Gastroesophageal sphincter (tissue), 4 donors: ENCODE data around the gene DUS1L. TPM values are rescaled to one million over a fixed set of nuclear protein-coding genes. Genes with fewer than 3 reads are reported as not detected.
A peak's percentile ranks its signal among the peaks of the same experiment; 100 is the strongest.

ENCODE experiments used
- ATAC-seq: fragments of 150-250 bp; one replicate; pipeline ENCODE4 v1.9.1; 2016; ENCODE audit warnings: mild to moderate bottlenecking, moderate library complexity
- H3K27ac ChIP-seq, 4 donors: fragments of 200-600 bp; sonication (generic) in 3 of 4; 1 replicate in 3 of 4; 2 replicates in 1 of 4; pipeline ENCODE4 v1.5.1; 2016 to 2019
- H3K27me3 ChIP-seq: fragments of 200-600 bp; sonication (generic); one replicate; pipeline ENCODE4 v1.5.1; 2019
- H3K36me3 ChIP-seq, 2 donors: fragments of 200-600 bp; sonication (generic); one replicate each; pipeline ENCODE4 v1.5.1; 2019; ENCODE audit warnings: control low read depth in 1 of 2
- H3K4me1 ChIP-seq, 3 donors: fragments of 200-600 bp; sonication (generic); 1 replicate in 2 of 3; 2 replicates in 1 of 3; pipeline ENCODE4 v1.5.1; 2016 to 2019; ENCODE audit warnings: control low read depth in 2 of 3
- H3K4me3 ChIP-seq, 2 donors: fragments of 200-600 bp; sonication (generic); one replicate each; pipeline ENCODE4 v1.5.1; 2019; ENCODE audit warnings: mild to moderate bottlenecking in 1 of 2, moderate library complexity in 1 of 2
- H3K9me3 ChIP-seq, 3 donors: fragments of 200-600 bp; sonication (generic); one replicate each; pipeline ENCODE4 v1.5.1; 2017 to 2019; ENCODE audit warnings: control low read depth in 2 of 3
- CTCF ChIP-seq, 4 experiments: fragments of 200-600 bp in 2 of 4; fragments of 450-650 bp in 2 of 4; sonication (generic) in 1 of 4; IDR thresholded peaks; one replicate each; pipeline ENCODE4 v1.5.1; 2017 to 2019; ENCODE audit warnings: antibody characterized with exemption in 4 of 4, mild to moderate bottlenecking in 2 of 4, moderate library complexity in 2 of 4
- EP300 ChIP-seq: sonication (generic); formaldehyde crosslinking; IDR thresholded peaks from one replicate; pipeline ENCODE4 v1.6.1; 2017; ENCODE audit warnings: antibody characterized with exemption, mild to moderate bottlenecking
- POLR2A ChIP-seq, 2 donors: fragments of 450-650 bp; IDR thresholded peaks; one replicate each; pipeline ENCODE4 v1.6.1; 2017; ENCODE audit warnings: antibody characterized with exemption in 2 of 2, mild to moderate bottlenecking in 2 of 2, moderate library complexity in 1 of 2
- POLR2AphosphoS5 ChIP-seq: sonication (generic); formaldehyde crosslinking; IDR thresholded peaks from one replicate; pipeline ENCODE4 v1.6.1; 2017; ENCODE audit warnings: antibody characterized with exemption
- WGBS, 2 donors: methylation state at CpG; one replicate each; pipeline ENCODE4 v1.1.5; 2018; ENCODE audit warnings: low coverage in 1 of 2; 5-methylcytosine and 5-hydroxymethylcytosine counted together
- total RNA-seq, 4 donors: library from RNA; depleted of rRNA; stranded (reverse); fragments of >200 nt; gene quantifications; one replicate each; pipeline ENCODE4 v1.1.0, GENCODE V29; 2016

The DUS1L gene
- total RNA-seq, 4 donors from 2014 or later = 35.8 to 62.8 (median 52.9) TPM

- H3K4me1 ChIP-seq = peaks cover 0 to 49% (median 25%) of the 10 kb centered on the region in 3 donors
- H3K4me3 ChIP-seq = no peak overlapping the region
- ATAC-seq = no peak
- 59% methylated on average over 12 of the region's 14 CpGs; no CpG with 5 or more reads in 1 of the 2 donors for WGBS, 2 donors
- no peaks in the 10 kb centered on the region for H3K9me3 ChIP-seq
- H3K36me3 ChIP-seq = peaks cover 0 to 28% of the 10 kb centered on the region in 2 donors
- TF ChIP-seq POLR2A (IDR thresholded peaks at IDR 0.05) (no peak), EP300 (no peak), CTCF (IDR thresholded peaks at IDR 0.05) (no peak), POLR2AphosphoS5 (no peak)
- H3K27me3 ChIP-seq = no peaks in the 10 kb centered on the region
- no peak overlapping the region for H3K27ac ChIP-seq
Observed at GRCh38 chr17:82020572-82021106, 45.0 kb downstream of the DUS1L start.

- no peak for TF ChIP-seq POLR2AphosphoS5
- peak in 3 of 4 experiments; percentile 44 to 75 (median 54) for TF ChIP-seq CTCF (IDR thresholded peaks at IDR 0.05)
- no peak for TF ChIP-seq EP300
- peaks cover 0 to 28% of the 10 kb centered on the region in 2 donors for H3K36me3 ChIP-seq
- no peaks in the 10 kb centered on the region for H3K9me3 ChIP-seq
- H3K27ac ChIP-seq = no peak overlapping the region
- H3K27me3 ChIP-seq = no peaks in the 10 kb centered on the region
- no peak overlapping the region for H3K4me3 ChIP-seq
- WGBS, 2 donors = no CpG with 5 or more reads among the region's 34 CpGs
- no peak for ATAC-seq
- peaks cover 0 to 49% (median 25%) of the 10 kb centered on the region in 3 donors for H3K4me1 ChIP-seq
Observed at GRCh38 chr17:82019690-82020571, 45.7 kb downstream of the DUS1L start.

- no peaks in the 10 kb centered on the region for H3K9me3 ChIP-seq
- TF ChIP-seq EP300 (no peak), POLR2A (IDR thresholded peaks at IDR 0.05) (no peak), CTCF (IDR thresholded peaks at IDR 0.05) (no peak), POLR2AphosphoS5 (no peak)
- H3K27ac ChIP-seq = no peak overlapping the region
- no peaks in the 10 kb centered on the region for H3K27me3 ChIP-seq
- peaks cover 0 to 28% of the 10 kb centered on the region in 2 donors for H3K36me3 ChIP-seq
- 88% methylated on average over 8 of the region's 33 CpGs; no CpG with 5 or more reads in 1 of the 2 donors for WGBS, 2 donors
- no peak overlapping the region for H3K4me3 ChIP-seq
- H3K4me1 ChIP-seq = peaks cover 0 to 41% (median 24%) of the 10 kb centered on the region in 3 donors
- no peak for ATAC-seq
Observed at GRCh38 chr17:82018989-82019689, 46.5 kb downstream of the DUS1L start.

GRCh38 chr17:82018152-82018988 lies 47.2 kb downstream of the DUS1L start:
- Histone ChIP-seq H3K4me1 (peaks cover 0 to 33% (median 17%) of the 10 kb centered on the region in 3 donors), H3K9me3 (no peaks in the 10 kb centered on the region), H3K36me3 (peaks cover 0 to 28% of the 10 kb centered on the region in 2 donors), H3K27me3 (no peaks in the 10 kb centered on the region), H3K4me3 (no peak overlapping the region), H3K27ac (no peak overlapping the region)
- WGBS, 2 donors = 80% methylated on average over 2 of the region's 19 CpGs; no CpG with 5 or more reads in 1 of the 2 donors
- no peak for ATAC-seq
- TF ChIP-seq POLR2A (IDR thresholded peaks at IDR 0.05) (no peak), EP300 (no peak), POLR2AphosphoS5 (no peak), CTCF (IDR thresholded peaks at IDR 0.05) (no peak)
